SK-N-SH (cell line): ENCODE data around the gene TTC27.

Source experiments
- CHD2 ChIP-seq: fragments of 150-350 bp; IDR thresholded peaks from 2 replicates; pipeline ENCODE4 v1.6.1; 2018; ENCODE audit warnings: low read length; ENCODE audit not compliant: partially characterized antibody
- CTCF ChIP-seq: fragments of 200-600 bp; sonication (generic); IDR thresholded peaks from 2 replicates; pipeline ENCODE4 v1.6.1; 2017; ENCODE audit warnings: antibody characterized with exemption, mild to moderate bottlenecking, moderate library complexity
- ELF1 ChIP-seq: IDR thresholded peaks from 2 replicates; pipeline ENCODE4 v1.4.0; 2012
- EP300 ChIP-seq, 2 experiments: IDR thresholded peaks; 2 replicates each; pipeline versions ENCODE4 v1.4.0 to v1.6.1; 2012; ENCODE audit warnings: borderline replicate concordance in 1 of 2, low read depth in 1 of 2, low read length in 1 of 2
- EZH2phosphoT487 ChIP-seq: fragments of 200-600 bp; sonication (generic); IDR thresholded peaks from 2 replicates; pipeline ENCODE4 v1.6.1; 2017; ENCODE audit warnings: low read depth, mixed run types, mild to moderate bottlenecking, antibody characterized with exemption, moderate library complexity, borderline replicate concordance
- GATA2 ChIP-seq: sonication (generic); formaldehyde crosslinking; IDR thresholded peaks from 2 replicates; pipeline ENCODE4 v1.5.0; 2020; ENCODE audit warnings: mild to moderate bottlenecking, missing genetic modification reagents
- SMC3 ChIP-seq: IDR thresholded peaks from 2 replicates; pipeline ENCODE4 v1.6.1; 2012; ENCODE audit warnings: low read depth, low read length, improper control_type of control experiment
- TEAD4 ChIP-seq: IDR thresholded peaks from 2 replicates; pipeline ENCODE4 v1.4.0; 2012; ENCODE audit warnings: mild to moderate bottlenecking, borderline replicate concordance; ENCODE audit not compliant: insufficient read depth
- USF1 ChIP-seq: IDR thresholded peaks from 2 replicates; pipeline ENCODE4 v1.4.0; 2012; ENCODE audit warnings: low read depth, borderline replicate concordance
- USF2 ChIP-seq: fragments of 150-350 bp; IDR thresholded peaks from 2 replicates; pipeline ENCODE4 v1.6.1; 2017; ENCODE audit warnings: antibody characterized with exemption, low read length, low read depth, borderline replicate concordance

GRCh38 chr2:32788114-32788513 is 160.3 kb downstream of the TTC27 start:
- TF ChIP-seq GATA2 (no peak), USF2 (no peak), CHD2 (no peak), CTCF (no peak), EP300 (IDR thresholded peaks at IDR 0.05; ENCODE audit: borderline replicate concordance in 1 of 2, low read depth in 1 of 2, low read length in 1 of 2) (no peak), ELF1 (no peak), USF1 (no peak), TEAD4 (no peak), SMC3 (no peak), EZH2phosphoT487 (no peak)
